WTC11 (cell line): ENCODE results near the gene FA2H.

Experiments
- CREB1 ChIP-seq: sonication (generic); formaldehyde crosslinking; IDR thresholded peaks from 2 replicates; pipeline ENCODE4 v1.8.0; 2023; ENCODE audit warnings: mild to moderate bottlenecking, missing genetic modification reagents
- CREM ChIP-seq: sonication (generic); formaldehyde crosslinking; IDR thresholded peaks from 2 replicates; pipeline ENCODE4 v1.8.1; 2022; ENCODE audit warnings: mild to moderate bottlenecking, missing genetic modification reagents, moderate library complexity
- FOXJ3 ChIP-seq: sonication (generic); formaldehyde crosslinking; IDR thresholded peaks from 2 replicates; pipeline ENCODE4 v1.9.0; 2021; ENCODE audit warnings: missing genetic modification reagents, mild to moderate bottlenecking, borderline replicate concordance
- FOXK1 ChIP-seq: sonication (generic); formaldehyde crosslinking; IDR thresholded peaks from 2 replicates; pipeline ENCODE4 v1.8.0; 2022; ENCODE audit warnings: mild to moderate bottlenecking, moderate library complexity, missing genetic modification reagents
- GABPB1 ChIP-seq: sonication (generic); formaldehyde crosslinking; IDR thresholded peaks from 2 replicates; pipeline ENCODE4 v1.8.1; 2023; ENCODE audit warnings: mild to moderate bottlenecking, missing genetic modification reagents
- JUN ChIP-seq: sonication (generic); formaldehyde crosslinking; IDR thresholded peaks from 2 replicates; pipeline ENCODE4 v1.8.0; 2023; ENCODE audit warnings: mild to moderate bottlenecking, missing genetic modification reagents
- NR1H2 ChIP-seq: sonication (generic); formaldehyde crosslinking; IDR thresholded peaks from 2 replicates; pipeline ENCODE4 v1.9.0; 2021; ENCODE audit warnings: mild to moderate bottlenecking, moderate library complexity, missing genetic modification reagents
- ZNF121 ChIP-seq: sonication (generic); formaldehyde crosslinking; IDR thresholded peaks from 2 replicates; pipeline ENCODE4 v1.8.0; 2023; ENCODE audit warnings: missing genetic modification reagents
- ZNF263 ChIP-seq: sonication (generic); formaldehyde crosslinking; IDR thresholded peaks from 2 replicates; pipeline ENCODE4 v1.8.1; 2022; ENCODE audit warnings: low read depth, mild to moderate bottlenecking, moderate library complexity, missing genetic modification reagents
- TF ChIP-seq, protein P1 (sequence below): fragments of 200-600 bp; IDR thresholded peaks from 2 replicates; pipeline ENCODE4 v1.8.0; 2022; ENCODE audit warnings: antibody characterized with exemption
- TF ChIP-seq, protein P2 (sequence below): sonication (generic); formaldehyde crosslinking; IDR thresholded peaks from 2 replicates; pipeline ENCODE4 v1.8.0; 2022; ENCODE audit warnings: mild to moderate bottlenecking, missing genetic modification reagents
- TF ChIP-seq, protein P3 (sequence below): sonication (generic); formaldehyde crosslinking; IDR thresholded peaks from 2 replicates; pipeline ENCODE4 v1.8.1; 2023; ENCODE audit warnings: mild to moderate bottlenecking, missing genetic modification reagents, moderate library complexity
- TF ChIP-seq, protein P4 (sequence below): sonication (generic); formaldehyde crosslinking; IDR thresholded peaks from 2 replicates; pipeline ENCODE4 v1.8.1; 2023; ENCODE audit warnings: mild to moderate bottlenecking, moderate library complexity, missing genetic modification reagents
- TF ChIP-seq, protein P5 (sequence below): sonication (generic); formaldehyde crosslinking; conservative IDR thresholded peaks from 2 replicates; pipeline ENCODE4 v1.8.1; 2023; ENCODE audit warnings: mild to moderate bottlenecking, low read depth, missing genetic modification reagents, moderate library complexity

DNA sequence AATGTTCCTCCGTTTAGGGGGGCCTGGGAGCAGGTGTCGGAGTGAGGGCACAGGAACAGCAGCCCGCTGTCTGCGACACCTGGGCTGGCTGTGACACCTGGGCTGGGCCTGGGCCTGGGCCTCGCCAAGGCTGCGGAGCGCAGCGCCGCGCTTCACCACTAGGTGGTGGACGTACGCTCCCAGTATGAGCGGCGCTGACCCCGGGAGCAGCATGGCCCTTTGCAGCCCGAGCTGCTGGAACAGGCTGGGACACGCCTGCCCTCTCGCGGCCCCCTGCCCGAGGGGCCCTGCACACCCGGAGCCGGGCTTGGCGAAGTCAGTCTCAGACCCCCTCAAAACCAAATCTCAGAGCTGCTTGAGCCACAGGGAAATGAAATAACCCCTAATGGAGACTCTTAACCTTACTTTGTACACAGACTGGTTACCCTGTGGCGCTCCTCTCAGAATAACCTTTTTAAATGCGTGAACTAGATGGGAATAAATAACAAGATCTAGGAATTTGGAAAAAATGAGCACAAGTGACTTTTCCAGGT lies 38.6 kb upstream of the FA2H start:
- no peak for TF ChIP-seq NR1H2
- no peak for TF ChIP-seq CREB1 (CRISPR knock-in tag)
- TF ChIP-seq, protein P1, sequence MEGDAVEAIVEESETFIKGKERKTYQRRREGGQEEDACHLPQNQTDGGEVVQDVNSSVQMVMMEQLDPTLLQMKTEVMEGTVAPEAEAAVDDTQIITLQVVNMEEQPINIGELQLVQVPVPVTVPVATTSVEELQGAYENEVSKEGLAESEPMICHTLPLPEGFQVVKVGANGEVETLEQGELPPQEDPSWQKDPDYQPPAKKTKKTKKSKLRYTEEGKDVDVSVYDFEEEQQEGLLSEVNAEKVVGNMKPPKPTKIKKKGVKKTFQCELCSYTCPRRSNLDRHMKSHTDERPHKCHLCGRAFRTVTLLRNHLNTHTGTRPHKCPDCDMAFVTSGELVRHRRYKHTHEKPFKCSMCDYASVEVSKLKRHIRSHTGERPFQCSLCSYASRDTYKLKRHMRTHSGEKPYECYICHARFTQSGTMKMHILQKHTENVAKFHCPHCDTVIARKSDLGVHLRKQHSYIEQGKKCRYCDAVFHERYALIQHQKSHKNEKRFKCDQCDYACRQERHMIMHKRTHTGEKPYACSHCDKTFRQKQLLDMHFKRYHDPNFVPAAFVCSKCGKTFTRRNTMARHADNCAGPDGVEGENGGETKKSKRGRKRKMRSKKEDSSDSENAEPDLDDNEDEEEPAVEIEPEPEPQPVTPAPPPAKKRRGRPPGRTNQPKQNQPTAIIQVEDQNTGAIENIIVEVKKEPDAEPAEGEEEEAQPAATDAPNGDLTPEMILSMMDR, result peak; percentile 91
- TF ChIP-seq ZNF121 (CRISPR knock-in tag), result peak; percentile 80; the same call in 1 of the 2 replicates
- no peak; the same call in 1 of the 2 replicates for TF ChIP-seq CREM (CRISPR knock-in tag)
- TF ChIP-seq FOXK1, result peak; percentile 41; the same call in 1 of the 2 replicates
- no peak for TF ChIP-seq JUN (CRISPR knock-in tag)
- TF ChIP-seq, protein P2, sequence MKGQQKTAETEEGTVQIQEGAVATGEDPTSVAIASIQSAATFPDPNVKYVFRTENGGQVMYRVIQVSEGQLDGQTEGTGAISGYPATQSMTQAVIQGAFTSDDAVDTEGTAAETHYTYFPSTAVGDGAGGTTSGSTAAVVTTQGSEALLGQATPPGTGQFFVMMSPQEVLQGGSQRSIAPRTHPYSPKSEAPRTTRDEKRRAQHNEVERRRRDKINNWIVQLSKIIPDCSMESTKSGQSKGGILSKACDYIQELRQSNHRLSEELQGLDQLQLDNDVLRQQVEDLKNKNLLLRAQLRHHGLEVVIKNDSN, result no peak
- no peak for TF ChIP-seq ZNF263 (CRISPR knock-in tag)
- TF ChIP-seq, protein P3, sequence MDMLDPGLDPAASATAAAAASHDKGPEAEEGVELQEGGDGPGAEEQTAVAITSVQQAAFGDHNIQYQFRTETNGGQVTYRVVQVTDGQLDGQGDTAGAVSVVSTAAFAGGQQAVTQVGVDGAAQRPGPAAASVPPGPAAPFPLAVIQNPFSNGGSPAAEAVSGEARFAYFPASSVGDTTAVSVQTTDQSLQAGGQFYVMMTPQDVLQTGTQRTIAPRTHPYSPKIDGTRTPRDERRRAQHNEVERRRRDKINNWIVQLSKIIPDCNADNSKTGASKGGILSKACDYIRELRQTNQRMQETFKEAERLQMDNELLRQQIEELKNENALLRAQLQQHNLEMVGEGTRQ (CRISPR knock-in tag), result no peak
- TF ChIP-seq, protein P4, sequence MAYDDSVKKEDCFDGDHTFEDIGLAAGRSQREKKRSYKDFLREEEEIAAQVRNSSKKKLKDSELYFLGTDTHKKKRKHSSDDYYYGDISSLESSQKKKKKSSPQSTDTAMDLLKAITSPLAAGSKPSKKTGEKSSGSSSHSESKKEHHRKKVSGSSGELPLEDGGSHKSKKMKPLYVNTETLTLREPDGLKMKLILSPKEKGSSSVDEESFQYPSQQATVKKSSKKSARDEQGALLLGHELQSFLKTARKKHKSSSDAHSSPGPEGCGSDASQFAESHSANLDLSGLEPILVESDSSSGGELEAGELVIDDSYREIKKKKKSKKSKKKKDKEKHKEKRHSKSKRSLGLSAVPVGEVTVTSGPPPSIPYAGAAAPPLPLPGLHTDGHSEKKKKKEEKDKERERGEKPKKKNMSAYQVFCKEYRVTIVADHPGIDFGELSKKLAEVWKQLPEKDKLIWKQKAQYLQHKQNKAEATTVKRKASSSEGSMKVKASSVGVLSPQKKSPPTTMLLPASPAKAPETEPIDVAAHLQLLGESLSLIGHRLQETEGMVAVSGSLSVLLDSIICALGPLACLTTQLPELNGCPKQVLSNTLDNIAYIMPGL (CRISPR knock-in tag), result peak; percentile 92
- TF ChIP-seq GABPB1 (CRISPR knock-in tag), result peak; percentile 64; the same call in 1 of the 2 replicates
- TF ChIP-seq, protein P5, sequence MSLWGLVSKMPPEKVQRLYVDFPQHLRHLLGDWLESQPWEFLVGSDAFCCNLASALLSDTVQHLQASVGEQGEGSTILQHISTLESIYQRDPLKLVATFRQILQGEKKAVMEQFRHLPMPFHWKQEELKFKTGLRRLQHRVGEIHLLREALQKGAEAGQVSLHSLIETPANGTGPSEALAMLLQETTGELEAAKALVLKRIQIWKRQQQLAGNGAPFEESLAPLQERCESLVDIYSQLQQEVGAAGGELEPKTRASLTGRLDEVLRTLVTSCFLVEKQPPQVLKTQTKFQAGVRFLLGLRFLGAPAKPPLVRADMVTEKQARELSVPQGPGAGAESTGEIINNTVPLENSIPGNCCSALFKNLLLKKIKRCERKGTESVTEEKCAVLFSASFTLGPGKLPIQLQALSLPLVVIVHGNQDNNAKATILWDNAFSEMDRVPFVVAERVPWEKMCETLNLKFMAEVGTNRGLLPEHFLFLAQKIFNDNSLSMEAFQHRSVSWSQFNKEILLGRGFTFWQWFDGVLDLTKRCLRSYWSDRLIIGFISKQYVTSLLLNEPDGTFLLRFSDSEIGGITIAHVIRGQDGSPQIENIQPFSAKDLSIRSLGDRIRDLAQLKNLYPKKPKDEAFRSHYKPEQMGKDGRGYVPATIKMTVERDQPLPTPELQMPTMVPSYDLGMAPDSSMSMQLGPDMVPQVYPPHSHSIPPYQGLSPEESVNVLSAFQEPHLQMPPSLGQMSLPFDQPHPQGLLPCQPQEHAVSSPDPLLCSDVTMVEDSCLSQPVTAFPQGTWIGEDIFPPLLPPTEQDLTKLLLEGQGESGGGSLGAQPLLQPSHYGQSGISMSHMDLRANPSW (CRISPR knock-in tag), result no peak
- no peak for TF ChIP-seq FOXJ3 (CRISPR knock-in tag)
